Epithelial cell of proximal tubule (primary cell): ENCODE measurements around the gene VSIG4. TPM values are rescaled to one million over a fixed set of nuclear protein-coding genes. Genes with fewer than 3 reads are reported as not detected.

Experiments used
- DNase-seq: peaks from one replicate; pipeline ENCODE4 v3.0.0-alpha.2; 2011; ENCODE audit warnings: low read depth
- H3K4me3 ChIP-seq: 2 replicates; pipeline ENCODE4 v1.5.1; 2011; ENCODE audit warnings: low read depth, mild to moderate bottlenecking, low read length
- CTCF ChIP-seq: conservative IDR thresholded peaks from 2 replicates; pipeline ENCODE4 v1.5.1; 2012; ENCODE audit warnings: low read depth, mild to moderate bottlenecking, low read length
- total RNA-seq: library from RNA; depleted of rRNA; stranded (reverse); fragments of >200 nt; gene quantifications from 2 replicates; pipeline ENCODE4 v1.2.3, GENCODE V29; 2015

VSIG4 gene
- total RNA-seq, 1 donor from 2014 or later, result not detected

- TF ChIP-seq CTCF, result no peak
- DNase-seq, result no peak
- H3K4me3 ChIP-seq, result no peak overlapping the region
Measured at GRCh38 chrX:66001596-66001995, 38.3 kb downstream of the VSIG4 start.

GRCh38 chrX:66000628-66001272 lies 39.1 kb downstream of the VSIG4 start:
- no peak for DNase-seq
- no peak for TF ChIP-seq CTCF
- H3K4me3 ChIP-seq, result no peak overlapping the region

GRCh38 chrX:66000178-66000577 lies 39.7 kb downstream of the VSIG4 start:
- no peak for DNase-seq
- TF ChIP-seq CTCF, result no peak
- H3K4me3 ChIP-seq, result no peak overlapping the region

- DNase-seq, result no peak
- no peak for TF ChIP-seq CTCF
Measured at GRCh38 chrX:65999563-66000148, 40.2 kb downstream of the VSIG4 start.

GRCh38 chrX:65999029-65999562 lies 40.8 kb downstream of the VSIG4 start:
- DNase-seq, result no peak
- no peak for TF ChIP-seq CTCF
- no peak overlapping the region for H3K4me3 ChIP-seq

More at GRCh38 chrX:65999563-66000148, 40.2 kb downstream of the VSIG4 start:
- H3K4me3 ChIP-seq, result no peak overlapping the region

GRCh38 chrX:65997978-65998717 lies 41.7 kb downstream of the VSIG4 start:
- no peak for TF ChIP-seq CTCF
- H3K4me3 ChIP-seq, result no peak overlapping the region
- DNase-seq, result no peak
